ENCODE results near the gene NFE2.

GRCh38 chr12:54337280-54337842 lies 36.5 kb upstream of the NFE2 start:
- TF ChIP-seq CTCF (conservative IDR thresholded peaks at IDR 0.05; ENCODE audit: low read length) (no peak), EZH2phosphoT487 (IDR thresholded peaks at IDR 0.05; ENCODE audit: borderline replicate concordance, low read depth, low read length) (no peak)
